ENCODE measurements around the gene KLF6. TPM values are rescaled to one million over a fixed set of nuclear protein-coding genes. Genes with fewer than 3 reads are reported as not detected.

Gene KLF6
- total RNA-seq, 1 donor from 2014 or later, result 328 TPM

DNA sequence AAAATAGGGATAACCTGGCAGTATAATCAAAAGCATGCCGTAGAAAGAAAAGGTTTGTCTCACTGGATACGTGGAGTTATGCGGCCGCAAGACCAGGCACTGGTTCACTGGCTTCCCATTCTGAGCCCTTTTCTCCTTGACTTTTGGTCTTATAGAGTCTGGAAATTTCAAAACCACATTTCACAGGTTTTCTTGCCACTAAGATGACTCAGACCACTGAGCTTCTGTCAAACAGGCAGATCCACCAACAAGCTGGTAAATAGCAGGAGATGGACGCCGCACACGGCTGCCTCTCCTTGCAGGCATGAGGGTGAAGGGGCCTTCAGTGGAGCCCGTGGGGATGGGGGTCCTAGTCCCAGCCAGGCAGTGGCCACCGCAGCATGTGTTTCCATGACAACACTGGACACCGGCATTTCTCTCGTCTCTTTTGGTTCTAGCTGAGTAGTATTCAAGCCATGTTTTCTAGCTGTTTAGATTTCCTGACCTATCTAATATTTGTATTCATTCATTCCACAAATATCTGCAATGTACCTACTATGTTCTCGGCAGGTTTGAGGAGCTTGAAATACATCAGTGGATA, 55.5 kb downstream of the KLF6 start:
- Mint-ChIP-seq H3K36me3 (ENCODE audit: low read depth, unreplicated experiment) (no peaks in the 10 kb centered on the region), H3K4me3 (ENCODE audit: unreplicated experiment) (no peak overlapping the region), H3K27me3 (ENCODE audit: unreplicated experiment) (no peaks in the 10 kb centered on the region), H3K27ac (ENCODE audit: unreplicated experiment) (no peak overlapping the region), H3K9me3 (ENCODE audit: unreplicated experiment) (no peaks in the 10 kb centered on the region), H3K4me1 (ENCODE audit: unreplicated experiment) (no peaks in the 10 kb centered on the region)
- TF ChIP-seq, protein P1, sequence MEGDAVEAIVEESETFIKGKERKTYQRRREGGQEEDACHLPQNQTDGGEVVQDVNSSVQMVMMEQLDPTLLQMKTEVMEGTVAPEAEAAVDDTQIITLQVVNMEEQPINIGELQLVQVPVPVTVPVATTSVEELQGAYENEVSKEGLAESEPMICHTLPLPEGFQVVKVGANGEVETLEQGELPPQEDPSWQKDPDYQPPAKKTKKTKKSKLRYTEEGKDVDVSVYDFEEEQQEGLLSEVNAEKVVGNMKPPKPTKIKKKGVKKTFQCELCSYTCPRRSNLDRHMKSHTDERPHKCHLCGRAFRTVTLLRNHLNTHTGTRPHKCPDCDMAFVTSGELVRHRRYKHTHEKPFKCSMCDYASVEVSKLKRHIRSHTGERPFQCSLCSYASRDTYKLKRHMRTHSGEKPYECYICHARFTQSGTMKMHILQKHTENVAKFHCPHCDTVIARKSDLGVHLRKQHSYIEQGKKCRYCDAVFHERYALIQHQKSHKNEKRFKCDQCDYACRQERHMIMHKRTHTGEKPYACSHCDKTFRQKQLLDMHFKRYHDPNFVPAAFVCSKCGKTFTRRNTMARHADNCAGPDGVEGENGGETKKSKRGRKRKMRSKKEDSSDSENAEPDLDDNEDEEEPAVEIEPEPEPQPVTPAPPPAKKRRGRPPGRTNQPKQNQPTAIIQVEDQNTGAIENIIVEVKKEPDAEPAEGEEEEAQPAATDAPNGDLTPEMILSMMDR (IDR thresholded peaks at IDR 0.05; ENCODE audit: unreplicated experiment), result no peak
- no peak for DNase-seq (ENCODE audit: low spot score)

DNA sequence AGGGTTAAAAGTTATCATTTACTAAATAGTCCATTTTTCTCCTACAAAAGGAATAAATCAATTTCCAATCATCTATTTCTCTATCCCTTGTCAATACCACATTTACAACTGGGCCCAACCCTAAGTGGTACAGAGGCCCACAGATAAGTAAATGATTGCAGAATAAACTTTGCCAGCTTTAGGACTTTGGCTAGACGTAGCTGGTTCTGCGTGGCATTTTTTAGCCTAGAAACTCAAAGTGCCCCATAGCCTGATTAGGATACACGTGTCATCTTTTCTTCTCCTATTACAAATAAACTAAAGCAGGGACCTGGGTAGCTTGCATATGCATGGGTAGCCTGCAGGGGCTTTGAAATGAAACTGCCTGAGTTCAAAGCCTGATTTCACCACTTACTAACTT, 56.4 kb downstream of the KLF6 start:
- no peak overlapping the region for H3K27ac Mint-ChIP-seq (ENCODE audit: unreplicated experiment)
- DNase-seq (ENCODE audit: low spot score), result no peak
- H3K36me3 Mint-ChIP-seq (ENCODE audit: low read depth, unreplicated experiment), result no peaks in the 10 kb centered on the region
- no peaks in the 10 kb centered on the region for H3K4me1 Mint-ChIP-seq (ENCODE audit: unreplicated experiment)
- TF ChIP-seq, protein P1 (IDR thresholded peaks at IDR 0.05; ENCODE audit: unreplicated experiment), result no peak
- no peaks in the 10 kb centered on the region for H3K27me3 Mint-ChIP-seq (ENCODE audit: unreplicated experiment)
- no peak overlapping the region for H3K4me3 Mint-ChIP-seq (ENCODE audit: unreplicated experiment)
- no peaks in the 10 kb centered on the region for H3K9me3 Mint-ChIP-seq (ENCODE audit: unreplicated experiment)

DNA sequence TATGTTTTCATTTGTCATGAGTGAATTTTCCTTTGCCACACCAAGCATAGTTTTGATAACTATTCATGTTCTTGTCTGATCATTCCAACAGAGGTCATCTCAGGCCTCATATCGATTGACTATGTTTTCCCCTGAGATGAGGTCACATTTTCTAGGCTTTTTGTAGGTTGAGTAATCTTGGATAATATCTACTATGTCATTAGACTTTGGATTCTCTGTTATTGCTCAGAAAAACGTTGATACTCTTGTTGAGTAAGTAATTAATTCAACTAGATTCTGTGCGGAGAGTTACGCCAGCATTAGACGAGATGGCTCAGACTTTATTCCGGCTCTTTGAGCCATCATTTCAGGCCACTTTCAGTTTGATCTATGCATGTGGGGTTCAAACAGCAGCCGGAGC, 57.7 kb downstream of the KLF6 start:
- Mint-ChIP-seq H3K4me3 (ENCODE audit: unreplicated experiment) (no peak overlapping the region), H3K36me3 (ENCODE audit: low read depth, unreplicated experiment) (no peaks in the 10 kb centered on the region), H3K27me3 (ENCODE audit: unreplicated experiment) (no peaks in the 10 kb centered on the region), H3K9me3 (ENCODE audit: unreplicated experiment) (no peaks in the 10 kb centered on the region), H3K27ac (ENCODE audit: unreplicated experiment) (no peak overlapping the region), H3K4me1 (ENCODE audit: unreplicated experiment) (no peaks in the 10 kb centered on the region)
- TF ChIP-seq, protein P1 (IDR thresholded peaks at IDR 0.05; ENCODE audit: unreplicated experiment), result no peak
- no peak for DNase-seq (ENCODE audit: low spot score)

All from endothelial cell (in vitro differentiated cells).